Measurements from ENCODE around the gene OR2A12. TPM values are rescaled to one million over a fixed set of nuclear protein-coding genes. Genes with fewer than 3 reads are reported as not detected.

OR2A12 gene
- polyA plus RNA-seq, 1 donor from 2014 or later: not detected

GRCh38 chr7:144118341-144118740, 32.3 kb downstream of the OR2A12 start:
- Histone ChIP-seq H3K36me3 (ENCODE audit: insufficient read depth, low read length) (no peaks in the 10 kb centered on the region), H3K4me2 (ENCODE audit: low read length) (no peak overlapping the region), H3K27me3 (ENCODE audit: insufficient read depth, low read depth, low read length) (no peaks in the 10 kb centered on the region)

GRCh38 chr7:144122876-144123275, 36.8 kb downstream of the OR2A12 start, which contains the start of gene OR2A14:
Gene OR2A14 (plus strand): TSS chr7:144123176. CDS start chr7:144129113, 5,937 bp downstream.
- no peaks in the 10 kb centered on the region for H4K20me1 ChIP-seq (ENCODE audit: insufficient read depth)
- no peaks in the 10 kb centered on the region for H3K27me3 ChIP-seq (ENCODE audit: insufficient read depth, low read depth, low read length)
- H3K36me3 ChIP-seq (ENCODE audit: insufficient read depth, low read length): no peaks in the 10 kb centered on the region
- no peaks in the 10 kb centered on the region for H3K9me3 ChIP-seq (ENCODE audit: low read length)
- H3K4me2 ChIP-seq (ENCODE audit: low read length): no peak within 1 kb of the TSS
- no peaks in the 10 kb centered on the region for H3K79me2 ChIP-seq (replicated peaks; ENCODE audit: insufficient read depth, low read length)
- no peaks in the 10 kb centered on the region for H3F3A ChIP-seq (ENCODE audit: insufficient read depth, low read length, poor library complexity, severe bottlenecking)
- no peak within 1 kb of the TSS for H3K27ac ChIP-seq (ENCODE audit: low read length)
- no peaks in the 10 kb centered on the region for H3K9me2 ChIP-seq (ENCODE audit: insufficient read depth, low read length)
- H3K9ac ChIP-seq (ENCODE audit: low read length): no peak within 1 kb of the TSS
- no peak within 1 kb of the TSS for H2AFZ ChIP-seq (ENCODE audit: low read depth, low read length)
- H3K4me3 ChIP-seq (ENCODE audit: low read length): no peak within 1 kb of the TSS
- TF ChIP-seq EZH2 (IDR thresholded peaks at IDR 0.05; ENCODE audit: borderline replicate concordance, insufficient read depth, low read length, poor library complexity, severe bottlenecking) (no peak), CTCF (IDR thresholded peaks at IDR 0.05; ENCODE audit: poor library complexity, severe bottlenecking) (no peak), MXI1 (conservative IDR thresholded peaks at IDR 0.05; ENCODE audit: poor library complexity, severe bottlenecking) (no peak), TAF1 (IDR thresholded peaks at IDR 0.05; ENCODE audit: low read depth) (no peak), RAD21 (conservative IDR thresholded peaks at IDR 0.05) (no peak), POLR2AphosphoS5 (IDR thresholded peaks at IDR 0.05) (no peak), SMC3 (conservative IDR thresholded peaks at IDR 0.05; ENCODE audit: poor library complexity) (no peak)

More at GRCh38 chr7:144118341-144118740, 32.3 kb downstream of the OR2A12 start:
- no peak for TF ChIP-seq SMC3 (conservative IDR thresholded peaks at IDR 0.05; ENCODE audit: poor library complexity)
- TF ChIP-seq RAD21 (conservative IDR thresholded peaks at IDR 0.05): no peak
- TF ChIP-seq MXI1 (conservative IDR thresholded peaks at IDR 0.05; ENCODE audit: poor library complexity, severe bottlenecking): no peak
- TF ChIP-seq REST (IDR thresholded peaks at IDR 0.05; ENCODE audit: borderline replicate concordance): no peak
- TF ChIP-seq EZH2 (IDR thresholded peaks at IDR 0.05; ENCODE audit: borderline replicate concordance, insufficient read depth, low read length, poor library complexity, severe bottlenecking): no peak
- TF ChIP-seq CTCF (IDR thresholded peaks at IDR 0.05; ENCODE audit: poor library complexity, severe bottlenecking): no peak
- no peak for TF ChIP-seq POLR2AphosphoS5 (IDR thresholded peaks at IDR 0.05)
- no peak for TF ChIP-seq TAF1 (IDR thresholded peaks at IDR 0.05; ENCODE audit: low read depth)
- no peak for TF ChIP-seq EP300 (conservative IDR thresholded peaks at IDR 0.05; ENCODE audit: poor library complexity, severe bottlenecking)
- no peak overlapping the region for H3K9ac ChIP-seq (ENCODE audit: low read length)
- no peaks in the 10 kb centered on the region for H3K9me3 ChIP-seq (ENCODE audit: low read length)
- H2AFZ ChIP-seq (ENCODE audit: low read depth, low read length): no peak overlapping the region
- H3K79me2 ChIP-seq (replicated peaks; ENCODE audit: insufficient read depth, low read length): no peaks in the 10 kb centered on the region
- H3K27ac ChIP-seq (ENCODE audit: low read length): no peak overlapping the region
- H4K20me1 ChIP-seq (ENCODE audit: insufficient read depth): no peaks in the 10 kb centered on the region
- H3F3A ChIP-seq (ENCODE audit: insufficient read depth, low read length, poor library complexity, severe bottlenecking): no peaks in the 10 kb centered on the region
- H3K9me2 ChIP-seq (ENCODE audit: insufficient read depth, low read length): no peaks in the 10 kb centered on the region
- no peak overlapping the region for H3K4me3 ChIP-seq (ENCODE audit: low read length)
